Endothelial cell of umbilical vein (primary cell): ENCODE data around the gene SCAF11. TPM values are rescaled to one million over a fixed set of nuclear protein-coding genes. Genes with fewer than 3 reads are reported as not detected.

Experiments
- BruUV-seq: library from RNA; stranded (reverse); fragments of 400-500 nt; replicated peaks from 2 replicates; lab custom pipeline; 2021; lab: Mats Ljungman, UMichigan
- CTCF ChIA-PET: fragments of 300-600, 350-600 bp; sonication (Branson Sonifier 250); formaldehyde crosslinking; loops from one replicate; lab custom pipeline; 2021; ENCODE audit warnings: antibody characterized with exemption, inconsistent platforms; lab: Charles Lee
- POLR2A ChIA-PET: fragments of 300-600, 350-600 bp; sonication (Branson Sonifier 250); formaldehyde crosslinking; loops from one replicate; lab custom pipeline; 2021; ENCODE audit warnings: antibody characterized with exemption, inconsistent platforms; lab: Charles Lee
- DNase-seq: peaks from one replicate; pipeline ENCODE4 v3.0.0-alpha.2; 2011; ENCODE audit warnings: low read depth, low spot score
- FAIRE-seq: peaks from 2 replicates; lab custom pipeline; 2011; peaks lifted over from hg19 to GRCh38; lab: Jason Lieb, UNC
- H2AFZ ChIP-seq: 2 replicates; pipeline ENCODE4 v1.6.0; 2012; ENCODE audit warnings: low read depth, low read length, control low read depth, inconsistent platforms
- H3K27ac ChIP-seq: 2 replicates; pipeline ENCODE4 v1.5.1; 2011; ENCODE audit warnings: low read depth, mild to moderate bottlenecking, control low read depth, low read length, moderate library complexity; ENCODE audit not compliant: insufficient read depth
- H3K27me3 ChIP-seq, 2 experiments: 2 replicates each; pipeline versions ENCODE4 v1.6.0 to v1.6.1; 2011; ENCODE audit warnings: low read length in 2 of 2, mixed read lengths in 1 of 2; ENCODE audit not compliant: control insufficient read depth in 2 of 2, insufficient read depth in 2 of 2
- H3K36me3 ChIP-seq, 2 experiments: 2 replicates in 1 of 2; 3 replicates in 1 of 2; pipeline ENCODE4 v1.5.1; 2011; ENCODE audit warnings: low read length in 2 of 2, mild to moderate bottlenecking in 1 of 2, moderate library complexity in 1 of 2; ENCODE audit not compliant: control insufficient read depth in 2 of 2, insufficient read depth in 2 of 2; ENCODE audit errors: extremely low read depth in 1 of 2
- H3K4me1 ChIP-seq: 3 replicates; pipeline ENCODE4 v1.5.1; 2011; ENCODE audit warnings: mild to moderate bottlenecking, low read length; ENCODE audit not compliant: control insufficient read depth, insufficient read depth; ENCODE audit errors: extremely low read depth
- H3K4me2 ChIP-seq: 2 replicates; pipeline ENCODE4 v1.6.1; 2011; ENCODE audit warnings: low read length, control low read depth, mixed read lengths; ENCODE audit not compliant: insufficient read depth
- H3K4me3 ChIP-seq, 3 experiments: fragments of 200-600 bp in 1 of 3; sonication (generic), shearing (Covaris generic) in 1 of 3; replicated peaks in 1 of 3; 2 replicates each; pipeline ENCODE4 v1.5.1; 2011 to 2016; ENCODE audit warnings: control low read depth in 3 of 3, low read length in 3 of 3, mild to moderate bottlenecking in 2 of 3, inconsistent platforms in 1 of 3, low read depth in 1 of 3, moderate library complexity in 1 of 3; ENCODE audit not compliant: insufficient read depth in 1 of 3
- H3K79me2 ChIP-seq: 2 replicates; pipeline ENCODE4 v1.6.0; 2012; ENCODE audit warnings: low read length, inconsistent platforms; ENCODE audit not compliant: control insufficient read depth, insufficient read depth
- H3K9ac ChIP-seq: replicated peaks from 2 replicates; pipeline ENCODE3; 2011; ENCODE audit warnings: low read length, control low read depth; ENCODE audit not compliant: insufficient read depth; ENCODE audit errors: extremely low read depth
- H3K9me1 ChIP-seq: replicated peaks from 3 replicates; pipeline ENCODE4 v1.6.0; 2011; ENCODE audit warnings: mild to moderate bottlenecking, low read length; ENCODE audit not compliant: control insufficient read depth, insufficient read depth; ENCODE audit errors: extremely low read depth
- H3K9me3 ChIP-seq: replicated peaks from 2 replicates; pipeline ENCODE4 v1.5.1; 2012; ENCODE audit warnings: low read length, inconsistent platforms; ENCODE audit not compliant: control insufficient read depth, insufficient read depth
- H4K20me1 ChIP-seq: replicated peaks from 2 replicates; pipeline ENCODE3; 2011; ENCODE audit warnings: mild to moderate bottlenecking, low read length; ENCODE audit not compliant: control insufficient read depth, insufficient read depth; ENCODE audit errors: extremely low read depth
- CTCF ChIP-seq, 2 donors: IDR thresholded peaks; 1 replicate in 1 of 2; 2 replicates in 1 of 2; pipeline ENCODE4 v1.5.1; 2011; ENCODE audit warnings: low read length in 2 of 2, mild to moderate bottlenecking in 2 of 2, moderate library complexity in 2 of 2, control low read depth in 1 of 2, inconsistent platforms in 1 of 2, low read depth in 1 of 2; ENCODE audit not compliant: insufficient read depth in 1 of 2; ENCODE audit errors: extremely low read depth in 1 of 2
- GATA2 ChIP-seq: IDR thresholded peaks from 2 replicates; pipeline ENCODE4 v1.7.0; 2011; ENCODE audit warnings: low read depth, mild to moderate bottlenecking, moderate library complexity, mixed read lengths, low read length; ENCODE audit not compliant: insufficient read length, insufficient read depth
- JUN ChIP-seq: IDR thresholded peaks from 2 replicates; pipeline ENCODE4 v1.6.1; 2011; ENCODE audit warnings: borderline replicate concordance, low read depth; ENCODE audit not compliant: insufficient read length, insufficient read depth
- MAX ChIP-seq: IDR thresholded peaks from 2 replicates; pipeline ENCODE4 v1.6.1; 2011; ENCODE audit not compliant: insufficient read depth, insufficient read length
- MYC ChIP-seq: IDR thresholded peaks from one replicate; pipeline ENCODE4 v1.6.1; 2011; ENCODE audit warnings: mild to moderate bottlenecking, low read depth, low read length
- POLR2AphosphoS5 ChIP-seq: IDR thresholded peaks from 2 replicates; pipeline ENCODE4 v1.6.1; 2012; ENCODE audit warnings: low read depth, mild to moderate bottlenecking, control low read depth, low read length, moderate library complexity; ENCODE audit not compliant: insufficient read depth
- dilution Hi-C: fragments of 300-500 bp; cut with MboI; formaldehyde crosslinking; loops from one replicate; pipeline ENCODE4 v1.15.0; 2019; ENCODE audit warnings: low sequenced_read_pairs; ENCODE audit not compliant: extremely low pct_ligation_motif_present
- intact Hi-C: fragments of 100-400 bp; cut with micrococcal nuclease; formaldehyde crosslinking; loops from one replicate; pipeline ENCODE4 v1.10.0; 2022
- polyA plus RNA-seq, 4 experiments: library from polyadenylated mRNA; depleted of rRNA in 3 of 4; stranded (reverse) in 3 of 4; unstranded in 1 of 4; fragments of >200 nt; gene quantifications; 2 replicates each; pipeline versions ENCODE4 v1.2.1 to v1.2.3, GENCODE V29; 2011 to 2012; ENCODE audit warnings: missing spikeins in 1 of 4
- total RNA-seq: library from RNA; stranded (reverse); gene quantifications from 2 replicates; pipeline ENCODE4 v1.2.3, GENCODE V29; 2021

The SCAF11 gene
- total and polyA plus RNA-seq, 2 donors (not counting 3 experiments of a cell fraction or from before 2014, with no cell fraction given): 20.9 to 109 TPM

- H3K27ac ChIP-seq: no peak overlapping the region
- no peaks in the 10 kb centered on the region for H3K9me3 ChIP-seq
- peaks cover 8% of the 10 kb centered on the region for H4K20me1 ChIP-seq
- CTCF ChIA-PET: no interaction called here
- dilution Hi-C loops: no loop called here
- no peak overlapping the region for H3K4me3 ChIP-seq
- no peaks in the 10 kb centered on the region for H3K27me3 ChIP-seq
- no peaks in the 10 kb centered on the region for H3K9me1 ChIP-seq
- intact Hi-C loops: no loop called here
- H3K79me2 ChIP-seq: peaks cover 88% of the 10 kb centered on the region
- no peak overlapping the region for H3K4me2 ChIP-seq
- no TSS peak for BruUV-seq
- no peak overlapping the region for H3K9ac ChIP-seq
- TF ChIP-seq JUN: no peak
- POLR2A ChIA-PET: no interaction called here
- no peak overlapping the region for H2AFZ ChIP-seq
- no peaks in the 10 kb centered on the region for H3K36me3 ChIP-seq
- peaks cover 11% of the 10 kb centered on the region for H3K4me1 ChIP-seq
- DNase-seq: no peak
- no peak for FAIRE-seq
Measured at GRCh38 chr12:45974171-45974719, 16.1 kb downstream of the SCAF11 start.

- Histone ChIP-seq H3K27ac (peak overlapping the region; percentile 15), H3K9me1 (no peaks in the 10 kb centered on the region), H3K9me3 (no peaks in the 10 kb centered on the region), H3K27me3 (no peaks in the 10 kb centered on the region), H3K4me3 (no peak overlapping the region), H3K36me3 (no peaks in the 10 kb centered on the region), H3K79me2 (peaks cover 88% of the 10 kb centered on the region), H3K4me1 (peaks cover 11% of the 10 kb centered on the region), H3K4me2 (peak overlapping the region; percentile 76), H2AFZ (no peak overlapping the region), H4K20me1 (peaks cover 7% of the 10 kb centered on the region), H3K9ac (no peak overlapping the region)
- FAIRE-seq: peak; percentile 55
- dilution Hi-C loops: no loop called here
- intact Hi-C loops: loop anchor here (2.0 kb wide), 1 partner anchor 15 kb away; no protein-coding TSS in a partner anchor
- peak; percentile 36 for TF ChIP-seq GATA2
- TF ChIP-seq CTCF (IDR thresholded peaks at IDR 0.05; ENCODE audit: extremely low read depth in 1 of 2, insufficient read depth in 1 of 2, low read depth in 1 of 2, low read length in 2 of 2): no peak
- TF ChIP-seq MAX: no peak
- no peak for TF ChIP-seq MYC
- no peak for TF ChIP-seq POLR2AphosphoS5
- peak; percentile 80 for DNase-seq
- POLR2A ChIA-PET: no interaction called here
- BruUV-seq: no TSS peak
- CTCF ChIA-PET: interaction anchor here (0.7 kb wide), 1 partner anchor 17 kb away, joined by 3 read pairs; the partner anchor contains the start of gene SCAF11
Measured at GRCh38 chr12:45973526-45973925, 16.8 kb downstream of the SCAF11 start.
